GM19395 (cell line): Measurements from ENCODE around the gene HCN2.

ENCODE experiments used
- ATAC-seq: cut with Tn5 transposase; IDR thresholded peaks from one replicate; pipeline ENCODE4 v1.9.1; 2021; ENCODE audit warnings: mild to moderate bottlenecking, moderate library complexity; ENCODE audit not compliant: unreplicated experiment

Gene HCN2

DNA sequence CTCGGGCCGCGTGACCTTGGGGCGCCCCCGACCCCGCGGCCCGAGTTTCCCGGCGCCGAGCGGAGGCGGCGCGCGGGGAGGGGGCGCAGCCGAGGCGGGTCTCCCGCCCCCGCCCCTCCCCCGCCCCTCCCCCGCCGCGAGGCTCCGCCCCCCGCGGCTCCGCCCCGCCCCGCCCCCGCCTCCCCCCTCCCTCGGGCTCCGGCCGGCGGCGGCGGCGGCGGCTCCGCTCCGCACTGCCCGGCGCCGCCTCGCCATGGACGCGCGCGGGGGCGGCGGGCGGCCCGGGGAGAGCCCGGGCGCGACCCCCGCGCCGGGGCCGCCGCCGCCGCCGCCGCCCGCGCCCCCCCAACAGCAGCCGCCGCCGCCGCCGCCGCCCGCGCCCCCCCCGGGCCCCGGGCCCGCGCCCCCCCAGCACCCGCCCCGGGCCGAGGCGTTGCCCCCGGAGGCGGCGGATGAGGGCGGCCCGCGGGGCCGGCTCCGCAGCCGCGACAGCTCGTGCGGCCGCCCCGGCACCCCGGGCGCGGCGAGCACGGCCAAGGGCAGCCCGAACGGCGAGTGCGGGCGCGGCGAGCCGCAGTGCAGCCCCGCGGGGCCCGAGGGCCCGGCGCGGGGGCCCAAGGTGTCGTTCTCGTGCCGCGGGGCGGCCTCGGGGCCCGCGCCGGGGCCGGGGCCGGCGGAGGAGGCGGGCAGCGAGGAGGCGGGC, at the start of gene HCN2:
Gene HCN2, plus strand, starts transcription at position 189 of the 703 bp plus-strand sequence. Its CDS starts 65 bp downstream, at position 254.
- no peak for ATAC-seq

DNA sequence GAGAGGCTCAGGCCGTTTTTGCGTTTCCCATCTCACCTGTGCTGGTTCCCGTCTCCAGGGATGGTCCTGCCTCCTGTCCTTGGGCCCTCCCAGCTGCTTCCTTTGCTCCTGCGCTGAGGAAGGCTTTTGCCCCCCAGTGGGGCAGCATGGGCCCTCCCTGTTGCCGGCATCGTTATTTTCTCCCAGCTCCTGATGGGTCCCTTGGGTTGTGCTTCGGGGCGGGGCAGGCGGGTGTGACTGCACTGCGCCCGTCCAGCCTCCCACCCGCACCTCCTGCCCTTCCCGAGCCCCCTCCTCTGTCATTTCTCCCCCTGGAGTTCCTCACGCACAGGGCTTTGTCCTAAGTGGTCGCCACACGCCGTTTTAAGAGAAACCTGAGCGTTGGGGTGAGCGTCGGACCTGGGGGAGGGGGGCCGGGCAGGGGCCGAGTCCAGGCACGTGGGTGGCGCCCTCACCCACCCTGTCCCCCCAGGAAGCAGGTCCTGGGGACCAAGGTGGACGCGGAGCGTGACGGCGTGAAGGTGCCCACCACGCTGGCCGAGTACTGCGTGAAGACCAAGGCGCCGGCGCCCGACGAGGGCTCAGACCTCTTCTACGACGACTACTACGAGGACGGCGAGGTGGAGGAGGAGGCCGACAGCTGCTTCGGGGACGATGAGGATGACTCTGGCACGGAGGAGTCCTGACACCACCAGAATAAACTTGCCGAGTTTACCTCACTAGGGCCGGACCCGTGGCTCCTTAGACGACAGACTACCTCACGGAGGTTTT, 48.6 kb upstream of the HCN2 start:
- ATAC-seq, result no peak

DNA sequence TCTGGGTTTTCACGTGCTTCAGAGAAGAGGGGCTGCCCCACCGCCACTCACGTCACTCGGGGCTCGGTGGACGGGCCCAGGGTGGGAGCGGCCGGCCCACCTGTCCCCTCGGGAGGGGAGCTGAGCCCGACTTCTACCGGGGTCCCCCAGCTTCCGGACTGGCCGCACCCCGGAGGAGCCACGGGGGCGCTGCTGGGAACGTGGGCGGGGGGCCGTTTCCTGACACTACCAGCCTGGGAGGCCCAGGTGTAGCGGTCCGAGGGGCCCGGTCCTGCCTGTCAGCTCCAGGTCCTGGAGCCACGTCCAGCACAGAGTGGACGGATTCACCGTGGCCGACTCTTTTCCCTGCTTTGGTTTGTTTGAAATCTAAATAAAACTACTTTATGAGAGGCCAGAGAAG, 48.0 kb upstream of the HCN2 start:
- ATAC-seq, result no peak

DNA sequence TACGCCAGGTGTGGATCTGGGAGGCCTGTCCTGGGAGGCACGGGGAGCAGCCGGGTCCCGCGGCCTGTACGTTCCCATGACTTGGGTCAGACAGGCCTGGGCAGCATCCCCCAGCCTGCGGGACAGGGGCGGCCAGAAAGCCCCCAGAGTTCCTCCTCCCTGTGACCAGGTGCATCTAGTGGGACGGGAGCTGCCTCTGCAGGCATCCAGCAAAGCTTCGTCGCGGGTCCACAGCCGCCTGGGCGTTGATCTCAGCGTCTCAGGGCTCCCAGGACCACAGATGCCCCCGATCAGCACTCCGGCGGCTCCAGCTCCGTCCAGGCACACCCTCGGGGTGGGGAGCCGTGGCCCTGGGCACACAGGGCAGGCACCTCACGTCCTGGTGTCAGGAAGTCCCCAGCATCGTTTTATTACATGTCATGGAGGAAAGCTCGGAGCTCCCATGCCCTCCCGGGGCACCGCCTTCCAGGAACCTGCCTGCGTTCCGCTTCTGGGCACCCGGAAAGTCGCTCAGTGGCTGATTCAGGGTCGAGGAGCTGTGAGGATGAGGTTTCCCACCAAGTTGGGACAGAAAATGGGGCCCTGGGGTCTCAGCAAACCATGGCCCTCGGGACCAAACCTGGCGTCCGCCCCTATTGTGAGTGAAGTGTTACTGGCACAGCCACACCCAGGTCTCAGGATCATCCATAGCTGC, 47.4 kb upstream of the HCN2 start:
- ATAC-seq, result no peak

DNA sequence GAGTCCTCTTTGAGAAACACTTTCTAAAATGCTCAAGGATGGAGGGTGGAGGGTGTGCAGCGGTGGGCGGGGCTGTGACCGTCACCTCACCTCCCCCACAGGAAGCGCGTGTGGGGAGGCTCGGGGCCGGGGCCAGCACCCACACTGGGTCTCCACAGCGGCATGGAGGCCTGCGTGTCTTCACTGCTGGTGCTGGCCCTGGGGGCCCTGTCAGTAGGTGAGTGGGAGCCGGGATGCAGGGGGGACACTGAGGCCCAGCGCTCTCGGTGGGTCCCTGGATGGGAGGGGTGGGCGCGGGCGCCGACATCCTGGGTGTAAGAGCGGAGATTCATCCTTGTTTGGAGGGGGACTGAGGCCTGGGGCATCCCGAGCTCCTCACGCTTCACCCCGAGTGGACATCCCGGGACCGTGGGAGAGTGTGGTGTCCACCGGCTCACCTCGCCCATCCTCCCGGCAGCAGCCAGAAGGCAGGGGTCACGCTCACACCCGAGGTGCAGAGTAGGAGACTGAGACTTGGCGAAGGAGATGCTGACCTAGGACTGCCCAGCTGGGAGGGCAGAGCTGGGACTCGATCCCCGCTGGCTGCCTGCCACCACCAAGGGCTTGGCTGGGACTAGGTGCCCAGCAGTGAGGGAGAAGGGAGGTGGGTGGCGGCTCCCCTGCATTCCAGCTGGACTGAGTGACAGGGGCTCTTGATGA, 45.6 kb upstream of the HCN2 start, which contains the start of gene GZMM:
Gene GZMM, plus strand, starts transcription at position 144 of the 699 bp plus-strand sequence. Its CDS starts 19 bp downstream, at position 163.
- no peak for ATAC-seq

DNA sequence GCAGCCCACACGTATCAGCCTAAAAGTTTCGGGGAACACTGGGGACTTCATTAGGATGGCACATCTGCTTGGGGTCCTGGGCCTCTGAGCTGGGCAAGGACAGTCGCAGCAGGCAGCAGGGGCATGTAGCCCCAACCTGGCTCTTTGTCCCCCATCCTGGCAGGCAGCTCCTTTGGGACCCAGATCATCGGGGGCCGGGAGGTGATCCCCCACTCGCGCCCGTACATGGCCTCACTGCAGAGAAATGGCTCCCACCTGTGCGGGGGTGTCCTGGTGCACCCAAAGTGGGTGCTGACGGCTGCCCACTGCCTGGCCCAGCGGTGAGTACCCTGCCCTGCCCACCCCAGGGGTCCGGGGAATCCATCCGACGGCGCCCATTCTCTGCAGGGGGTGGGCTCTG, 42.6 kb upstream of the HCN2 start:
- no peak for ATAC-seq

DNA sequence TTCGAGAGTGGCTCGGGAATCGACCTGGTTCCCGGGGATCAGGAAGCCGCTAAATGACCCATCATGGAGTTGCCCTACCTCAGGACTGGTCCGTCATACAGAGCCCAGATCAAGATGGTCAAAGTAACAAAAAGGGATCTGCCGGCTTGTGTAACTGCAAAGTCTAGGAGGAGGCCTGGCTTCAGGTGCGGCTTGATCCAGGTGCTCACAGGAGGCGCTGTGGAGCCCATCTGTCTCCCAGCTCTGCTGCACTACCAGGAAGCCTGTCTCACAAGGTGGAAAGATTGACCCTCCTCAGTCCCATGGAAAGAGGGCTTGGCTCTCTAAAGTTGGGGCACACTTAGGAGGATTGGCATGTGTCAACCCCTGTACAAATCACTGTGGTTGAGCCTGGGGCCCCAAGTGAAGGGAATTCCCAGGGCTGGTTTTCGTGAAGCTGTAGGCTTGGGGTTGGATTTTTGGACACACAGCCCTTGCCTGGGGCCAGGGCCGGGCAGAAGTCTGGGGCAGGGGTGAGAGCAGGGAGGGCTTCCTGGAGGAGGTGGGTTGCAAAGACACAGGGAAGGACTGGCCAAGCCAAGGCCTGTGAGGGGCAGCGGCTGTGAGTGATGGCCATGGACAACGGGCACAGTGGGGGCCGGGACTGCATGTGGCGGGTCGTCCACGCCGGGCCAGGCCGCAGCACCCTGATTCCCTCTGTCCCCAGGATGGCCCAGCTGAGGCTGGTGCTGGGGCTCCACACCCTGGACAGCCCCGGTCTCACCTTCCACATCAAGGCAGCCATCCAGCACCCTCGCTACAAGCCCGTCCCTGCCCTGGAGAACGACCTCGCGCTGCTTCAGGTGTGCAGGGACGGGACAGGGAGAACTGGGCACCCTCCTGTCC, 41.6 kb upstream of the HCN2 start:
- ATAC-seq, result no peak

DNA sequence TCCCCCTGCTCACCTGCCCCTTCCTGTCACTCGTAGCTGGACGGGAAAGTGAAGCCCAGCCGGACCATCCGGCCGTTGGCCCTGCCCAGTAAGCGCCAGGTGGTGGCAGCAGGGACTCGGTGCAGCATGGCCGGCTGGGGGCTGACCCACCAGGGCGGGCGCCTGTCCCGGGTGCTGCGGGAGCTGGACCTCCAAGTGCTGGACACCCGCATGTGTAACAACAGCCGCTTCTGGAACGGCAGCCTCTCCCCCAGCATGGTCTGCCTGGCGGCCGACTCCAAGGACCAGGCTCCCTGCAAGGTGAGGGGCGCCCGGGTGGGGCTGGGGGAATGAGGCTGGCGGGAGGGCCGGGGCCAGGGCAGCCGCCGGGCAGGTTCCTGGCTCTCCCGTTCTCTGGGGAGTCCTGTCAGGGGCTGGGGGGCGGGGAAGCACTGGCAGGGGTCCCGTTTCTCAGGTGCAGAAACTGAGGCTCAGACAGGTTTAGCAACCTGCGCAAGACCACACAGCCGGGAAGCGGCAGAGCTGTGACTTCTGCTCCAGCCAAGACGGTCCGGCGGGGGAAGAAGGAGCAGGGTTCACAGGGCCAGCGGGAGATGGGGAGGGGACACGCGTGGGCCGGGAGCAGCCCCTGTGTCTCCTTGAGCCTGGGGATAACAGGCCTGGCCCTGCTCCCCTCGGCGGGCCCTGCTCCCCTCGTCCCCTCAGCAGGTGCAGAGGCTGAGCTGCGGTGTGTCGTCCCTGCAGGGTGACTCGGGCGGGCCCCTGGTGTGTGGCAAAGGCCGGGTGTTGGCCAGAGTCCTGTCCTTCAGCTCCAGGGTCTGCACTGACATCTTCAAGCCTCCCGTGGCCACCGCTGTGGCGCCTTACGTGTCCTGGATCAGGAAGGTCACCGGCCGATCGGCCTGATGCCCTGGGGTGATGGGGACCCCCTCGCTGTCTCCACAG, 40.5 kb upstream of the HCN2 start:
- no peak for ATAC-seq

DNA sequence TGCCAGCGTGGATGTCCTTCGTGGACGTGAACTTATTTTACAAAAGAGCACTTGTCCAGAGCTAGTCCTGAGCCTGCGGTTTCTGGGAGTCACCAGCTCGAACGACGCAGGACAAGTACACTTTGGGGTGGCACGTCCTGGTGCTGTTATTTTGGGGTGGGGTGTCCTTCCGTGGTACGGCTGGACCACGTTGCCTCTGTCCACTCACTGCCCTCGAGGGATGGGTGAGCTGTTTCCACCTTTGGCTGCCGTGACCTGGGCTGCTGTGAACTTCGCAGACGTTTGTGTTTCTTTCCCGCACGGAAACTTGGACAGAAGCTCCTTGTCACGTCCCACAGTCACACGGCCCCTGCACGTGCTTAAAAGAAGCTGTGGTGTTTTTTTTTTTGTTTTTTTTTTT, 34.9 kb upstream of the HCN2 start:
- no peak for ATAC-seq

DNA sequence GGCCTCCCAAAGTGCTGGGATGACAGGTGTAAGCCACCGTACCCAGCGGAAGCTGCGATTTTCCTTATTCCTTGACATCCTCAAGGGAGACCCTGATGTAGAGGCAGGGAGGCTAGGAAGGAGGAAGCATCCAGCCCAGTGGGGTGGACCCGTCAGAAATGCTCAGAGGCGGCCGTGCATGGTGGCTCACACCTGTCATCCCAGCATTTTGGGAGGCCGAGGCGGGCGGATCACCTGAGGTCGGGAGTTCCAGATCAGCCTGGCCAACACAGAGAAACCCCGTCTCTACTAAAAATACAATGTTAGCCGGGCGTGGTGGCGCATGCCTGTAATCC, 34.2 kb upstream of the HCN2 start:
- no peak for ATAC-seq

DNA sequence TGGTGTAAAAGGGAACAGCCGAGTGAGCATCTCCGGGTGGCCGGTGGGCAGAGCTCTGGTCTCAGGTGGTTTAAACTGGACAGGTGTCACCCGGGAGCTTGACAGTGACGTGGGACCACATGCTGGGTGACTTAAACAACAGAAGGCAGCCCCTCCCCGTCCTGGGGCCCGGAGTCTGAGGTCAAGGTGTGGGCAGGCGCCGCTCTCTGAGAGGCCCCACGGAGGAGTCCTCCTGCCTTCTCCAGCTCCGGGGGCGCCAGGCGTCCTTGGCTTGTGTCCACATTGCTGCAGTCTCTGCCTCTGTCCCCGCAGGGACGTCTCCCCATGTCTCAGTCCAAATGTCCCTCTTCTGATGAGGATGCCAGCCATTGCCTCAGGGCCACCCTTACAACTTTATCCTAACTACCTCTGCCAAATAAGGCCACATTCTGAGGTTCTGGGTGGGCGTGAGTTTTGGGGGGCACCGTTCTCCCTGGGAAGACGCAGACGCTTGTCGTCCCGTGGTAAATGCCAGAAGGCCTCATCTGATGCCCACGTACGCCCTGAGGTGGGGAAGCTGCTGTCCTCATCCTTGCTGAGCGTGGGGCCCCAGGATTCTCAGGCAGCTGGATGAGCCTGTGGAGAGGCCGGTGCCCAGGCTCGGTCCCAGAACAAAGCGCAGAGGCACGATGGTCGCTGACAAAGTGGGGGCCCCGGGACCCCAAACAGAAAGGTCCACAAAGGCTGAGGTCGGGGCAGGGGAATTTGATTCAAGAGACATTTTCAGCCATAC, 32.9 kb upstream of the HCN2 start:
- ATAC-seq, result no peak

DNA sequence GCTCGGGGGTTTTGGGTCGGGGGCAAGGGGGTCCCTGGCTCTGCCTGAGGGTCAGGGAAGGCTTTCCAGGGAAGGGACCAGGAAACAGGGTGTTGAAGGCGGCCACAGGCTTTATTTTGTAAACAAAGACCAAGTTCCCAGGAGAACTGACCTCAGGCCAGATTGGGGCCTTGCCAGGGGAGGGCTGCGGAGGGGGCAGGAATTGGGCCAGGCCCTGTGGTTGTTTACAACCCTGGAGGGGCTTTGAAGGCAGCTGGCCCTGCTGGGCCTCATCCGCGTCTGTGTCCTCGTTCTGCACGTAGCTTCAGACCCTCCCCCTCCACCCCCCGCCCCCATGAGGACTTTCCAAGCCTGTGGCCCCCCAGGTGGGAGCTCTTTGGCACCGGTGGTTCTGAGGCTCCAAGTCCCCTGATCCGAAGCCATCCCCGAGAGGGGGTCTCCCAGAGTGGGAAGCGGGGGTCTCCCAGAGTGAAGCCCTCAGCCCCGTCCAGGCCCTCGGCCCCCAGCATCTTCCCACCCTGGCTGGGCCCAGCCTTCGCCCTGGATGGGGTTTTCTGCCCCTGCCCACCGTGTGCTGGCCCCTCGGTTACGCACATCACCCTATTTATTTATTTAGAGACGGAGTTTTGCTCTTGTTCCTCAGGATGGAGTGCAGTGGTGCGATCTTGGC, 30.8 kb upstream of the HCN2 start:
- no peak for ATAC-seq

DNA sequence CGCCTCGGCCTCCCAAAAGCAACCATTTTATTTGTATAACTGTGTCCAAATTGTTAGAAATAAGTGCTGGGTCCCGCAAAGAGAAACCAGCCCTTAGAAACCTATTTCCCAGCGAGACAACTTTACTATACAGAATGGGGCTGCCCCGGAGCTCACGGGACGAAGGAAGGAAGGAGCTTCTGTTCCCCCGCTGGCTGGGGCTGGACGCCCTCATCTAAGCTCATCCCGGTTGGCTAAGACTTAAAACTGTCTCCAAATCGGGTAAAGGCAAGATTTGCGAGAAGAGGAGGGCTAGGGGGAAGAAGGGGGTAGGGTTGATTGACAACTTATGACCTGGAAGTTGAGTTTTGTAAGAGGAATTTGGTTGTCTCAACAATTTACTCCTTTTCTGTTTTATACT, 29.6 kb upstream of the HCN2 start:
- ATAC-seq, result no peak

DNA sequence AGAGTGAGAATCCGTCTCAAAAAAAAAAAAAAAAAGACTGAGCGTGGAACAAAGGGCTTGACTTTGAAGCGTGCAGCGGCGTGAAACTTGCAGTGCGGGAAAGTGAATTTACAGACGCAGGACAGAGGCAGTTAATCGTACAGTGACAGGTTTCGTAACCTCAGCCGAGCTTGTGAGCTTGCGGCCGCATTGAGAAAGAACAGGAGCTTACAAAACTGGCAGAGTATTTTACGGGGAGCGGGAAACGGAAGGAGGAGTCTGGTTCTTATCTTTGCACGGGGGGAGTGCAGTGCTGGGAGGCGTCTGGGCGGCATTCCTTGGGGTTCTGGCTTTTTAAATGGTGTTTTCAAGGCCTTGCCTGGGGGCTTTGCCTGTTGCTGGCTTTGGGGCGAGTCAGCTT, 23.3 kb upstream of the HCN2 start:
- no peak for ATAC-seq

DNA sequence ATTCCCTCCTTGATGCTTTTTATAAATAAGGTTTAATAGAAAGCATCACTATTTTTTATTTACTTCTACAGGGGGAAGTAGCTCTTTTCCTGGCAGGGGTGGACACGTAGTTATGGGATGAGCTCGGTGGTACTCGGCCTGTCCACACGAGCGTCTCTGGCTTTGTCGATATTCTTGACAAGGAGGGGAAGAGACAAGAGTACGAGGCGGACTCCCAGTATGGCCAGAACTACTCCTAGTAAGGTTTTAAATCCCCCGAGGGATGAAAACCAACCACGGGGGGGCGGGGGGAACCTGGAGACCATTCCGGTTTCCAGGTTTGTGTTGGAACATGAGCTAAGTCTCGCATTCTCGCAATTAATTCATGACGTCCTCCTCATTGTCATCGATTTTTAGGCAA, 22.8 kb upstream of the HCN2 start:
- ATAC-seq, result no peak

DNA sequence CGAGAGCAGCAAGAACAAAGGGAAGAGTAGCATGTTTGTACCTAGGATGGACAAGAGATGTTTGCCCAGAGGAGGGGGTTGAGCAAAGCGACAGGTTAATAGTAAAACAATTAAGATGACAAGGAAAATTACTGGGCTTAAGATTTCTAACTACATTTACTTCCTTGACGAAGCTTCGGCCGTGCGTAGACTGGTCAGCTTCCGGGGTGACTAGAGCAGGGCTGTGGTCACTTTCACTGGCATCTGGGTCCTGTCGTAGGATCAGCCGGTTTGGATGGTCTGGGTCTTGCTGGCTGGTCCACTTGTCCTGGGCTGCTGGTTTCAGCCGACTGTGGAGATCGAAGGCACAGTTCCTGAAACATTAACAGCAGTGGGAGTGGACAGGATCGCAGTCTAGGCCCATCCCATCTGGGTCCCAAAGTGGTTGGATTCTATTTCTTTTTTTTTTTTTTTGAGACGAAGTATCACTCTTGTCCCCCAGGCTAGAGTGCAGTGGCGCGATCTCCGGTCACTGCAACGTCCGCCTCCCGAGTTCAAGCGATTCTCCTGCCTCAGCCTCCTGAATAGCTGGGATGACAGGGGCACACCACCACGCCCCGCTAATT, 22.3 kb upstream of the HCN2 start:
- ATAC-seq, result no peak

DNA sequence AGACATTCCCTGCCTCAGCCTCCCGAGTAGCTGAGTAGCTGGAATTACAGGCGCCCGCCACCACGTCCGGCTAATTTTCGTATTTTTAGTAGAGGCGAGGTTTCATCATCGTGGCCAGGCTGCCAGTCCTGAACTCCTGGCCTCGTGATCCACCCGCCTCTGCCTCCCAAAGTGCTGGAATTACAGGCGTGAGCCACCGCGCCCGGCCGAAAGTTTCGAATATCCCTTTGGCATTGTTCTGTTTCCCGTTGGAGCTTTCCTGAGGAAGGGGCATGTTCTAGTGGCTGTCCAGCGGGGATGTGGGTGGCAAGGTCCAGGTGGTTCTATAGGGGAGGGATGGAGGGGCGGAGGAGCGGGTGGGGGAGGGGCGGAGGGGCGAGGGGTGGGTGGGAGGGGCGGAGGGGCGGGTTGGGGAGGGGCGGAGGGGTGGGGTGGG, 19.4 kb upstream of the HCN2 start:
- no peak for ATAC-seq
